ENCODE data around the gene PRKAR2A. TPM values are rescaled to one million over a fixed set of nuclear protein-coding genes. Genes with fewer than 3 reads are reported as not detected.

PRKAR2A gene
- total RNA-seq, 2 donors from 2014 or later = 14.8 to 32.0 TPM

- no peak overlapping the region for H3K4me3 ChIP-seq
- ATAC-seq = no peak
- H3K9me3 ChIP-seq = no peaks in the 10 kb centered on the region
- peaks cover 62% of the 10 kb centered on the region for H3K4me1 ChIP-seq
- no peak for TF ChIP-seq CTCF (IDR thresholded peaks at IDR 0.05)
- no peak for TF ChIP-seq POLR2A (IDR thresholded peaks at IDR 0.05)
- DNase-seq = no peak
- WGBS, 2 donors = 86 to 87% methylated on average over 2 of the region's 2 CpGs
- peaks cover 0 to 7% of the 10 kb centered on the region in 2 donors for H3K36me3 ChIP-seq (replicated peaks in 1 of 2; ENCODE audit: insufficient read depth in 1 of 2, low read depth in 2 of 2)
- no peaks in the 10 kb centered on the region for H3K27me3 ChIP-seq
- intact Hi-C loops (cut with DNase I) = no loop called here
- H3K27ac ChIP-seq = no peak overlapping the region
Observed at GRCh38 chr3:48711727-48712126, 135.9 kb downstream of the PRKAR2A start.

- Histone ChIP-seq H3K4me1 (peaks cover 48% of the 10 kb centered on the region), H3K36me3 (replicated peaks in 1 of 2; ENCODE audit: insufficient read depth in 1 of 2, low read depth in 2 of 2) (peaks cover 0 to 7% of the 10 kb centered on the region in 2 donors), H3K4me3 (no peak overlapping the region), H3K9me3 (no peaks in the 10 kb centered on the region), H3K27ac (no peak overlapping the region), H3K27me3 (no peaks in the 10 kb centered on the region)
- no peak for TF ChIP-seq CTCF (IDR thresholded peaks at IDR 0.05)
- no peak for TF ChIP-seq POLR2A (IDR thresholded peaks at IDR 0.05)
- DNase-seq (no peak), ATAC-seq (no peak)
- intact Hi-C loops (cut with DNase I) = no loop called here
- 71 to 83% methylated on average over 6 to 7 of the region's 7 CpGs for WGBS, 2 donors
Observed at GRCh38 chr3:48709051-48709461, 138.6 kb downstream of the PRKAR2A start.

- peaks cover 0 to 7% of the 10 kb centered on the region in 2 donors for H3K36me3 ChIP-seq (replicated peaks in 1 of 2; ENCODE audit: insufficient read depth in 1 of 2, low read depth in 2 of 2)
- H3K4me1 ChIP-seq = peaks cover 47% of the 10 kb centered on the region
Observed at GRCh38 chr3:48708481-48708889, 139.2 kb downstream of the PRKAR2A start.

GRCh38 chr3:48707157-48707556, 140.5 kb downstream of the PRKAR2A start:
- TF ChIP-seq CTCF (IDR thresholded peaks at IDR 0.05) = no peak
- no peak for TF ChIP-seq POLR2A (IDR thresholded peaks at IDR 0.05)
- ATAC-seq = no peak

More at GRCh38 chr3:48708481-48708889, 139.2 kb downstream of the PRKAR2A start:
- ATAC-seq (no peak), DNase-seq (no peak)
- Histone ChIP-seq H3K27me3 (no peaks in the 10 kb centered on the region), H3K4me3 (no peak overlapping the region), H3K27ac (no peak overlapping the region), H3K9me3 (no peaks in the 10 kb centered on the region)
- TF ChIP-seq CTCF (IDR thresholded peaks at IDR 0.05) = no peak
- no peak for TF ChIP-seq POLR2A (IDR thresholded peaks at IDR 0.05)
- whole genome bisulfite sequencing, 2 donors = 31 to 68% methylated on average over 2 of the region's 2 CpGs
- intact Hi-C loops (cut with DNase I) = no loop called here

GRCh38 chr3:48702320-48702920, 145.3 kb downstream of the PRKAR2A start:
- 89 to 90% methylated on average over 6 of the region's 6 CpGs for WGBS, 2 donors
- H3K4me1 ChIP-seq = peaks cover 24% of the 10 kb centered on the region
- TF ChIP-seq POLR2A (IDR thresholded peaks at IDR 0.05) (no peak), CTCF (IDR thresholded peaks at IDR 0.05) (no peak)
- H3K36me3 ChIP-seq (replicated peaks in 1 of 2; ENCODE audit: insufficient read depth in 1 of 2, low read depth in 2 of 2) = peaks cover 0 to 2% of the 10 kb centered on the region in 2 donors
- ATAC-seq (no peak), DNase-seq (no peak)
- no peak overlapping the region for H3K4me3 ChIP-seq
- H3K27me3 ChIP-seq = no peaks in the 10 kb centered on the region
- no peak overlapping the region for H3K27ac ChIP-seq
- H3K9me3 ChIP-seq = no peaks in the 10 kb centered on the region
- intact Hi-C loops (cut with DNase I) = no loop called here

More at GRCh38 chr3:48707157-48707556, 140.5 kb downstream of the PRKAR2A start:
- Histone ChIP-seq H3K36me3 (replicated peaks in 1 of 2; ENCODE audit: insufficient read depth in 1 of 2, low read depth in 2 of 2) (peaks cover 0 to 7% of the 10 kb centered on the region in 2 donors), H3K27me3 (no peaks in the 10 kb centered on the region), H3K9me3 (no peaks in the 10 kb centered on the region), H3K27ac (no peak overlapping the region), H3K4me3 (no peak overlapping the region), H3K4me1 (peaks cover 36% of the 10 kb centered on the region)
- DNase-seq = no peak
- intact Hi-C loops (cut with DNase I) = no loop called here
- WGBS, 2 donors = 88 to 94% methylated on average over 5 of the region's 5 CpGs

Measured in body of pancreas (tissue), 4 donors.